T follicular helper cell (primary cell): ENCODE results near the gene F10.

Source experiments
- DNase-seq: peaks from one replicate; pipeline ENCODE4 v3.0.0-alpha.2; 2020; ENCODE audit warnings: low read depth

The F10 gene

GRCh38 chr13:113168211-113168610, 45.6 kb downstream of the F10 start:
- no peak for DNase-seq

- no peak for DNase-seq
Observed at GRCh38 chr13:113169277-113170272, 47.0 kb downstream of the F10 start.

- no peak for DNase-seq
Observed at GRCh38 chr13:113170511-113170910, 47.9 kb downstream of the F10 start.

- DNase-seq: no peak
Observed at GRCh38 chr13:113171250-113172125, 48.9 kb downstream of the F10 start.

GRCh38 chr13:113172419-113172926, 49.9 kb downstream of the F10 start:
- DNase-seq: no peak

GRCh38 chr13:113176280-113176679, 53.7 kb downstream of the F10 start:
- DNase-seq: peak; percentile 27

GRCh38 chr13:113176822-113177221, 54.2 kb downstream of the F10 start:
- DNase-seq: no peak

- DNase-seq: no peak
Observed at GRCh38 chr13:113178070-113178895, 55.7 kb downstream of the F10 start.

GRCh38 chr13:113178896-113179167, 56.2 kb downstream of the F10 start:
- no peak for DNase-seq

GRCh38 chr13:113179374-113180230, 57.0 kb downstream of the F10 start:
- DNase-seq: no peak

- no peak for DNase-seq
Observed at GRCh38 chr13:113182046-113182445, 59.4 kb downstream of the F10 start.

- DNase-seq: no peak
Observed at GRCh38 chr13:113183450-113184129, 61.0 kb downstream of the F10 start.

- no peak for DNase-seq
Observed at GRCh38 chr13:113184568-113185440, 62.2 kb downstream of the F10 start.

GRCh38 chr13:113186061-113186900, 63.7 kb downstream of the F10 start:
- no peak for DNase-seq

GRCh38 chr13:113187263-113187669, 64.7 kb downstream of the F10 start:
- DNase-seq: no peak

- no peak for DNase-seq
Observed at GRCh38 chr13:113187883-113188665, 65.5 kb downstream of the F10 start.

- DNase-seq: no peak
Observed at GRCh38 chr13:113190181-113190580, 67.6 kb downstream of the F10 start.
